Lower leg skin (tissue), 4 donors: ENCODE results near the gene SDK2. TPM values are rescaled to one million over a fixed set of nuclear protein-coding genes. Genes with fewer than 3 reads are reported as not detected.

ENCODE experiments used
- DNase-seq, 2 donors: peaks; one replicate each; pipeline ENCODE4 v3.0.0-alpha.2; 2019; ENCODE audit warnings: low spot score in 2 of 2
- H3K4me3 ChIP-seq: fragments of 200-600 bp; sonication (generic); 2 replicates; pipeline ENCODE4 v1.5.1; 2017; ENCODE audit warnings: mild to moderate bottlenecking, low read depth; ENCODE audit not compliant: poor library complexity, severe bottlenecking
- POLR2A ChIP-seq, 2 donors: fragments of 450-650 bp; IDR thresholded peaks; one replicate each; pipeline ENCODE4 v1.6.1; 2016 to 2017; ENCODE audit warnings: antibody characterized with exemption in 2 of 2, mild to moderate bottlenecking in 1 of 2, moderate library complexity in 1 of 2
- WGBS, 2 donors: methylation state at CpG; one replicate each; pipeline ENCODE4 v1.1.5; 2018; 5-methylcytosine and 5-hydroxymethylcytosine counted together
- intact Hi-C: fragments of 100-400 bp; cut with DNase I; formaldehyde crosslinking; loops from one replicate; pipeline ENCODE4 v1.15.0; 2023; ENCODE audit warnings: low total_unique reads
- total RNA-seq, 4 donors: library from RNA; depleted of rRNA; stranded (reverse); fragments of >200 nt; gene quantifications; one replicate each; pipeline ENCODE4 v1.1.0, GENCODE V29; 2016
- TF ChIP-seq, protein P1 (sequence below), 3 donors: fragments of 450-650 bp; IDR thresholded peaks; one replicate each; pipeline ENCODE4 v1.5.1; 2016; ENCODE audit warnings: antibody characterized with exemption in 3 of 3, mild to moderate bottlenecking in 3 of 3, moderate library complexity in 2 of 3

Gene SDK2
- total RNA-seq, 4 donors from 2014 or later: 1.5 to 4.4 (median 1.6) TPM

GRCh38 chr17:73536700-73537605 lies 107.3 kb downstream of the SDK2 start:
- 84 to 87% methylated on average over 27 of the region's 28 CpGs for WGBS, 2 donors
- intact Hi-C loops: no loop called here
- DNase-seq: no peak
- TF ChIP-seq, protein P1, sequence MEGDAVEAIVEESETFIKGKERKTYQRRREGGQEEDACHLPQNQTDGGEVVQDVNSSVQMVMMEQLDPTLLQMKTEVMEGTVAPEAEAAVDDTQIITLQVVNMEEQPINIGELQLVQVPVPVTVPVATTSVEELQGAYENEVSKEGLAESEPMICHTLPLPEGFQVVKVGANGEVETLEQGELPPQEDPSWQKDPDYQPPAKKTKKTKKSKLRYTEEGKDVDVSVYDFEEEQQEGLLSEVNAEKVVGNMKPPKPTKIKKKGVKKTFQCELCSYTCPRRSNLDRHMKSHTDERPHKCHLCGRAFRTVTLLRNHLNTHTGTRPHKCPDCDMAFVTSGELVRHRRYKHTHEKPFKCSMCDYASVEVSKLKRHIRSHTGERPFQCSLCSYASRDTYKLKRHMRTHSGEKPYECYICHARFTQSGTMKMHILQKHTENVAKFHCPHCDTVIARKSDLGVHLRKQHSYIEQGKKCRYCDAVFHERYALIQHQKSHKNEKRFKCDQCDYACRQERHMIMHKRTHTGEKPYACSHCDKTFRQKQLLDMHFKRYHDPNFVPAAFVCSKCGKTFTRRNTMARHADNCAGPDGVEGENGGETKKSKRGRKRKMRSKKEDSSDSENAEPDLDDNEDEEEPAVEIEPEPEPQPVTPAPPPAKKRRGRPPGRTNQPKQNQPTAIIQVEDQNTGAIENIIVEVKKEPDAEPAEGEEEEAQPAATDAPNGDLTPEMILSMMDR (IDR thresholded peaks at IDR 0.05): no peak
- no peak for TF ChIP-seq POLR2A (IDR thresholded peaks at IDR 0.05)
- no peak overlapping the region for H3K4me3 ChIP-seq

GRCh38 chr17:73535746-73536145 lies 108.5 kb downstream of the SDK2 start:
- intact Hi-C loops: no loop called here
- 88 to 92% methylated on average over 6 of the region's 6 CpGs for WGBS, 2 donors
- DNase-seq: no peak
- TF ChIP-seq, protein P1 (IDR thresholded peaks at IDR 0.05): no peak
- TF ChIP-seq POLR2A (IDR thresholded peaks at IDR 0.05): no peak
- H3K4me3 ChIP-seq: no peak overlapping the region

- intact Hi-C loops: no loop called here
- no peak for DNase-seq
- H3K4me3 ChIP-seq: no peak overlapping the region
- no peak for TF ChIP-seq POLR2A (IDR thresholded peaks at IDR 0.05)
- TF ChIP-seq, protein P1 (IDR thresholded peaks at IDR 0.05): no peak
- 83 to 85% methylated on average over 15 of the region's 15 CpGs for WGBS, 2 donors
Observed at GRCh38 chr17:73534209-73534909, 109.9 kb downstream of the SDK2 start.

DNA sequence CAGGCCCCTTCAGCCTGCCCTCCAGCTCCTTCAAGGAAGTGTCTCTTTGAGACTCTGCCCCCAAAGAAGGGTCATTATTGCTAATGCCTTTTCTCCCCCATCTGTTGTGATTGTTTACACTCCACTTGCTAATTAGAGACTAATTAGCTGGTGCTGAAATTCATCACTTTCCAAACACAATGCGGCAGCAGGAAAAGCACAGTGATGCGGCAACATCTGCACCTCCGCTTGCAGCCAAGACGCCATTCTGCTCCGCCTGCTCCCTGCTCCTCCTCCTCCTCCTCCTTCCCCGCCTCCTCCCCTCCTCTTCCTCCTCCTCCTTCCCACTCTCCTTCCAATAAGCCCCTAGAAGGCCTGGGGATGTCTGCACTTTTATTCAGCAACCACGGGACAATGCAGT lies 110.5 kb downstream of the SDK2 start:
- intact Hi-C loops: no loop called here
- 67 to 69% methylated on average over 7 of the region's 7 CpGs for WGBS, 2 donors
- DNase-seq: no peak
- TF ChIP-seq, protein P1 (IDR thresholded peaks at IDR 0.05): no peak
- no peak for TF ChIP-seq POLR2A (IDR thresholded peaks at IDR 0.05)
- H3K4me3 ChIP-seq: no peak overlapping the region

- DNase-seq: no peak
- intact Hi-C loops: no loop called here
- TF ChIP-seq POLR2A (IDR thresholded peaks at IDR 0.05): no peak
- TF ChIP-seq, protein P1 (IDR thresholded peaks at IDR 0.05): no peak
- 47 to 65% methylated on average over 13 of the region's 13 CpGs for WGBS, 2 donors
- H3K4me3 ChIP-seq: no peak overlapping the region
Observed at GRCh38 chr17:73533127-73533526, 111.1 kb downstream of the SDK2 start.
